Measurements from ENCODE around the gene NFIA.
A peak's percentile ranks its signal among the peaks of the same experiment; 100 is the strongest.

NFIA gene

GRCh38 chr1:61241973-61242381 is 159.6 kb downstream of the NFIA start:
- no peak overlapping the region for H3K4me3 ChIP-seq (ENCODE audit: low read depth, low read length)
- DNase-seq (ENCODE audit: low read depth) = no peak
- no peak for TF ChIP-seq CTCF (conservative IDR thresholded peaks at IDR 0.05; ENCODE audit: low read depth, low read length)

- no peak for TF ChIP-seq CTCF (conservative IDR thresholded peaks at IDR 0.05; ENCODE audit: low read depth, low read length)
- H3K4me3 ChIP-seq (ENCODE audit: low read depth, low read length) = no peak overlapping the region
- DNase-seq (ENCODE audit: low read depth) = peak; percentile 87
Observed at GRCh38 chr1:61244114-61244513, 161.8 kb downstream of the NFIA start.

- no peak for DNase-seq (ENCODE audit: low read depth)
- H3K4me3 ChIP-seq (ENCODE audit: low read depth, low read length) = no peak overlapping the region
- no peak for TF ChIP-seq CTCF (conservative IDR thresholded peaks at IDR 0.05; ENCODE audit: low read depth, low read length)
Observed at GRCh38 chr1:61245696-61246400, 163.5 kb downstream of the NFIA start.

GRCh38 chr1:61247051-61247825 is 164.9 kb downstream of the NFIA start:
- no peak for TF ChIP-seq CTCF (conservative IDR thresholded peaks at IDR 0.05; ENCODE audit: low read depth, low read length)

GRCh38 chr1:61247881-61248752 is 165.8 kb downstream of the NFIA start:
- no peak for TF ChIP-seq CTCF (conservative IDR thresholded peaks at IDR 0.05; ENCODE audit: low read depth, low read length)
- DNase-seq (ENCODE audit: low read depth) = peak; percentile 23
- H3K4me3 ChIP-seq (ENCODE audit: low read depth, low read length) = no peak overlapping the region

More at GRCh38 chr1:61247051-61247825, 164.9 kb downstream of the NFIA start:
- no peak overlapping the region for H3K4me3 ChIP-seq (ENCODE audit: low read depth, low read length)
- DNase-seq (ENCODE audit: low read depth) = no peak

GRCh38 chr1:61250933-61251332 is 168.6 kb downstream of the NFIA start:
- no peak for DNase-seq (ENCODE audit: low read depth)
- TF ChIP-seq CTCF (conservative IDR thresholded peaks at IDR 0.05; ENCODE audit: low read depth, low read length) = no peak

More at GRCh38 chr1:61250933-61251332, 168.6 kb downstream of the NFIA start:
- no peak overlapping the region for H3K4me3 ChIP-seq (ENCODE audit: low read depth, low read length)

Data from choroid plexus epithelial cell (primary cell).